NCI-H510A treated with DMSO at 0.1 percent for 48 hours (cell line): ENCODE data around the gene ANXA2R.
"Not testable (repeated sequence)": the region's sequence is repeated elsewhere in the genome, so short reads cannot be mapped to it uniquely, and the experiment has no call there.

Experiments
- DNase-seq: peaks from one replicate; lab custom pipeline; 2025; lab: John Stamatoyannopoulos, UW

Gene ANXA2R

DNA sequence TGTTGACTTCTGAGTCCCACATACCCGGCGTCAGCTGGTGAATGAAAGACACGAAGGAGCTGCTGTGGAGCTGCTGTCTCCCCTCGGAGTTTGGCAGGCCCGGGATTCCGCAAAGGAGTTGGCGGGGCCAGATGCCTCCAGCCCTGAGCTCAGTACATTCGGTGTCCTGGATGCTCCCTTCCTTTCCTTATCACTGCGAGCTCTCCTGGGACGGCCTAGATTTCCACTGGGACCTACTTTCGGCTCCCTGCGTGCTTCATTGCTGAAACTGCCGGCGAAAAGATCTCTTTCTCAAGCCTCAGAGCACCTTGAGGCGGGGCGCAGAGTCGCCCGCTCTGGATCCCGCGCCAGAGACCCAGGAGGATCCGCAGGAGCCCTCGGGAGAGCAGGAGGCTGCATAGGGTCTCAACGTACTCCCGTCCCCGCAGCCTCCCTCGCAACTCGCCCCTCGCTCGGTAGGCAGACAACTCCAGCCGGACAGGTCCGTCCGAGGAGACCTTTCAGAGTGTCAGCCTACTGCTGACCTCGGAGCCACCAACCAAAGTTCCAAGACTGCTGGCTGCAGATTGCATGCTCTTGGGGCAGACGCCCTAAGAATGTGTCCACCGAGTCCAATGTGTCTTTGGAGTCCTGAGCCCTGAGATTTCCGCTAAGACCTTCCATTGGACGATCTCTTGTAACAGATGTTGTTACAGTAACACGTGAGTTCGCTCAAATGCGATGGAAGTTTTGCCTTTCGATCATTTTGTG is 6.1 kb downstream of the ANXA2R start:
- DNase-seq: no peak

DNA sequence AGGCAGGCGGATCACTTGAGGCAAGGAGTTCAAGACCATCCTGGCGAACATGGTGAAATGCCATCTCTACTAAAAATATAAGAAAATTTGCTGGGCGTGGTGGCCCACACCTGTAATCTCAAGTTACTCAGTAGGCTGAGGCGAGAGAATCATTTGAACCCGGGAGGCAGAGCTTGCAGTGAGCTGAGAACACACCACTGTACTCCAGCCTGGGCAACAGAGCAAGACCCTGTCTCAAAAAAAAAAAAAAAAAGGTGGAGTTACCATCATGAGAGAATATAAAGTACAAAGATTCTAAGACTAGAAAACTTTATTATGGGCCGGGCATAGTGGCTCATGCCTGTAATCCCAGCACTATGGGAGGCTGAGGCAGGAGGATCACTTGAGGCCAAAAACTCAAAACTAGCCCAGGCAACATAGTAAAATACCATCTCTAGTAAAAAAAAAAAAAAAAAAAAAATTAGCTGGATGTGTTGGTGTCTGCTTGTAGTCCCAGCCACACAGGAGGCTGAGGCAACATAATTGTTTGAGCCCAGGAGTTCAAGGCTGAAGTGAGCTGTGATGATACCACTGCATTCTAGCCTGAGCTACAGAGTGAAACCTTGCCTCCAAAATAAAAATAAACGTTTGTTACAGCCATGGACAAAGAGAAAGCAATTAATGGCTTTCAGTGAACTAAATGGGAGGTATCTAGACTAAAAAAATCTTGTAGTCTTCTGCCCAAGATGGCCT is 12.9 kb downstream of the ANXA2R start:
- DNase-seq: no peak

DNA sequence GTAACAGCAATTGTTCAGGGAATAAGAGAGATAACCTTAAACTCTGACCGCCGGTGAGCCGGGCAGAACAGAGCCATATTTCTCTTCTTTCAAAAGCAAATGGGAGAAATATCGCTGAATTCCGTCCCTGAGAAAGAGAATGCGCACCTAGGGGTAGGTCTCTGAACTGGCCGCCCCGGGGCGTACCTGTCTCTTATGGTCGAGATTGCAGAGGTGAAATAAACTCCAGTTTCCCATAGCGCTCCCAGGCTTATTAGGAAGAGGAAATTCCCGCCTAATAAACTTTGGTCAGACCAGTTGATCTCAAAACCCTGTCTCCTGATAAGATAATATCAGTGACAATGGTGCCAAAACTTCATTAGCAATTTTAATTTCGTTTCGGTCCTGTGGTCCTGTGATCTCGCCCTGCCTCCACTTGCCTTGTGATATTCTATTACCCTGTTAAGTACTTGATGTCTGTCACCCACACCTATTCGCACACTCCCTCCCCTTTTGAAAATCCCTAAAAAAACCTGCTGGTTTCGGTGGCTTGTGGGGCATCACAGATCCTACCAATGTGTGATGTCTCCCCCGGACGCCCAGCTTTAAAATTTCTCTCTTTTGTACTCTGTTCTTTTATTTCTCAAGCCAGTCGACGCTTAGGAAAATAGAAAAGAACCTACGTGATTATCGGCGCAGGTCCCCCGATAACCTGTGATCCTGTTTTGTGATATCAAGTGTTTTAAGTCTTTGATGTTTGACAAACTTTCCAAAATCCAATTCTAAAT is 14.8 kb downstream of the ANXA2R start:
- not testable (repeated sequence) for DNase-seq

DNA sequence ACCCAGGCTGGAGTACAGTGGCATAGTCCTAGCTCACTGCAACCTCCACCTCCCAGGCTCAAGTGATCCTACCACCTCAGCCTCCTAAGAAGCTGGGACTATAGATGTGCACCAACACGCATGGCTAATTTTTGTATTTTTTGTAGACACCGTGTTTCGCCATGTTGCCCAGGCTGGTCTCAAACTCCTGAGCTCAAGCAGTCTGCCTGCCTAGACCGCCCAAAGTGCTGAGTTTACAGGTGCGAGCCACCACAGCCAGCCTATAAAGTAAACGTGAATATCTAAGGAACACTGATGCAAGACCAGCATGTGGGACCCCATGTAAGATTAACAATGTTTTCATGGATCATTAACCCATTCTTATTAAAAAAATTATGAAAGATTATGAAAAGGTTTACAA is 15.9 kb downstream of the ANXA2R start:
- DNase-seq: no peak

DNA sequence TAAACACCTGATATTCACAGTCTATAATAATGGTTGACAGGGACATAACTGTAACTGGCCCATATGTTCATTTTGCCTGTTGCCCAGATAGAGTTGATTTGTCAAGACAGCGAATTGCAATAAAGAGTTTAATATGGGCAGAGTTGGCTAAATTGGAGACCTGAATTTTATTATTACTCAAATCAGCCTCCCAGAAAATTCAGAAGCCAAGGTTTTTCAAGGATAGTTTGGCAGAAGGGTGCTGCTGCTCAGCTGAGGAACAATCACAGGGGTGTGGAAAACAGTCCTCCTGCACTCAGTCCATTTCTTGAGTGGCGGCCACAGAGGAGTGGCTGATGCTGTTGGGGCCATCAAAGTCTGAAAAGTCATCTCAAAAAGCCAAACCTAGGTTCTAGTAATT is 19.0 kb downstream of the ANXA2R start:
- no peak for DNase-seq

DNA sequence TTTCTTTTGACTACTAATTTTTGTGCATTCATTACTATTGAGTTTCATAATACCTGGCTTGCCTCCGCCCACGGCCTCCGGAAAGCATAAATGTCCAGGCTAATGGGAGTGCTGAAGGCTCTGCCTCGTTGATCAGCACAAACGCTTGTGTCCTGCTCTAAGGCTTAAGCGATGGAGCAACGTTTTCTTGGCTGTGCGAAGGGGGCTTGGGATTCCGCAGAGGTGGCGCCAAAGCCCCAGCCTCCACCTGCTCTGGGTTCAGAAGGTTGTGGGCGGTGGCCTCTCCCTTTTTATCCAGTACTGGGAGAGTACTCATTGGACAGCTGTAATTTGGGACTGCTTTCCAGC is 19.7 kb downstream of the ANXA2R start:
- DNase-seq: no peak

DNA sequence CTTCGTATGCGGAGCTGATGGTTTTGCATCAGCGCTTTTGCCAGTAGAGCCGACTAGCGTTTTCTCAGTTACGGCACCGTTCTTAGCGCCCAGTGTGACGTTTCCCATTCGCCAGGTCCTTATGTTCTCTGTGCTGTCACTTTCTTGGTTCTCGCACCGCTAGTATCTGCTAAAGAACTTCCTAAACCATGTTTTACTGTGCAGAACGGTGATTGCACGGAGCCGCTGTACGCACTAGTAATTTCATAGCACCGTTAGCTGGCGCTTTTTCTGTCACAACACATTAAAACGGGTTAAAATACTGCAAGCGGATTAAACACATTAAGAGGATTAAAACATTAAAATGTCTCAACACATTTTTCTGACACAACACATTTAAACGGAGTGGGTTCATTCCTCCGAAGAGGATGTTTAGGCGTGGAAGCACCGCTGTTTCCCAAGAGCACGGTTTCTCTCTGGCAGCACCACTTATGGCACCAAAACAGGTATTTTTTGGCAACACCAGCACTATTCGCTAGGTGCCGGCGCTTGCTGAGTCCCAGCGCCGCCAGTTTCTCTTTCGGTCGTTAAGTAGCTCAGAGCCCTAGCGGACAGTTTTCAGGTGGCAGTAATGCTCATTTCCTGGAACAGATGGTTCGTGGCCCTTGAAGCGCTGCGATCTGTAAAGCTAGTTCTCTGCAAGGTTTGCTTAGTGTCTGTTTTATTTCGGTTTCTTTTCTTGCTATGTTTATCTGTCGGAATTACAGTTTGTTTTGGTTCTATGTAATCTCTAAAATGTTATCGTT is 20.3 kb downstream of the ANXA2R start:
- peak; percentile 92 for DNase-seq

DNA sequence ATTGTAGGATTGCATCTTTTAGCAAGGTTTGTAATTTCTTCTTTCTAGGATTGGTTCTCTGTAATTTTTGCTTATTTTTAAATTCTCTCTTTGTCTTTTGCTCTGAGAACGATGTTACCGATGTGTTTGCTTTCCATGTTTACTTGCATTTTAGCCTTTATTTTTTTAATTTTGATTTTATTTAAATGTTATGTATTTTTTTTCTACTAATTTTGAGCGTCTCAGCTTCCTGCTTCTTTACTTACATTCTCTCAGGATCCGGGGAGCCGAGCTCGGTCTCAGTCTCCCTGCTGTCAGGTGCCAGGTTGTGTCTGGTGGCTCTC is 20.9 kb downstream of the ANXA2R start:
- DNase-seq: no peak

DNA sequence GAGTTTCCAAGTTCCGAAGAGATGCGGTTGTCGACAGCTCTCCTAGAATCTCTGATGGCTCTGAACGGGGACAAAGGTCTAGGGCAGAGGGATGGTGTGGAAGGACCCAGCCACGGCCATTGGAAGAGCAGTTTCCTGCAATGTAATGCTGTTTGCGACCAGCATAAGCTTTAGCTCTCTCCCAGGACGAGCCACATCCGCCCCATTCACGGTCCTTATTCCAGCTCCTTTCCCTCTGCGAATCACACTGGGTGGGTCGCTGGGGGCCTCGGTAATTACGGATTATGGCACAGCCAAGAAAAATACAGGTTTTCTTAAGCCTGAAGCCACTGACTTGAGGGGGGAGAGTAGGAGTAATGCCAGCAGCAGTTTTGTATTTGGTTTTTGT is 22.7 kb downstream of the ANXA2R start:
- no peak for DNase-seq

DNA sequence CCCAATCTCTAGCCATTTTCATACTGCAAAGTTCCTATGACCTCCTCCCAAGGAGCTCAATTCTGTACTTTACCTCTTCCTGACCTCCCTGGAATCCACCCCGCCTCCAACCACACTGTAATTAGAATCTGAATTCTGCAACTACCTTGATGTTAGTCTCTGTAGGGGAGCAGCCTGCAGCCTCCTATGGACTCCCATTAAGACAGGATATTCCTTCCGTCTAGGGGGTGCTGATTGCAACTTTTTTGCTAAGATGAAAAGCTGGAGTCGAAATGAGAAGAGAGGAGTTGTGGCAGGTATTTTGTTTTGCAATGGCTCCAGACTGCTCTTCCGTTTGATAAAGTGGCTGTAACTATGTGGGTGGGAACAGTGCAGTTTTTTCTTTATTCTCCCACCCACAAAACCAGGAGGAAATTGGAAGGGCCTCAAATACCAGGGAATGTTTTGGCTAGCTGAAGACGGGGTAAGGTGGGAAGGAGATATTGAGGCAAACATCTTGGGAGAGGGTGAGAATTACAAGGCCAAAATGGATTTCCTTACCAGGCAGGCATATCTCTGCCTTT is 23.8 kb downstream of the ANXA2R start:
- DNase-seq: no peak

DNA sequence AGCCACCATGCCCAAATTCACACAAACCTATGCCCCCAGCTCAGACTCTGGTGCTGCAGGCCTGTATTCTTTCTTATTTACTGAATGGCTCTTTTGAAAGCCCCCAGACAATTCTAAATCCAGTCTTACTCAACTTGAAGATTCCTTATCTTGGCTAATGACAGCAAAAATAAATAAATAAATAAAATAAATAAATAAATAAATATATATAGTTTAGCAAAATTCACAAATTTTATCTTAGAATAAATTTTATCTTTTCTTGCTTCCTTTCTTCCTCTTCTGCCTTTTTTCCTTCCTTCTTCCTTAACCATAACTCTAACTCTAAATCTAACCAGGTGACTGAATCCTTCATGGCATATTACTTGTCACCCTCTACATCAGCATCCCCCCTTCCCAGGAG is 25.6 kb downstream of the ANXA2R start:
- DNase-seq: no peak

DNA sequence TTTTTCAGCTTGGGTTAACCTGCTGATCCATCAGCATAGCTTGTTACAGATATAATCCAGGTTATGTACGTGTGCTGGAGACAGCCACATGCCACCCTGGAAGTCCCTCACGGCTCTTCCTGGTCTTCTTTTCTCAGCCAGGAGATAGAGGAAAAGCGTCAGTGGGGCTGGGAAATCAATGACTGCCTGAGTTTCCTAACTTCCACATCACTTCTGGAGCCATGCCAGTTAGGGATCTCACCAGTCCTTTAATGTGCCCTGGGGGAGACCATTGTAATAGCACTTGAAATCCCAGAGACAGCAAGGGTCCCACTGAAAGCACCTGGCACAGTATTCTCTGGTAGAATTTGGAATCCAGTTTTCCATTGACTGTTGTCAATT is 29.2 kb downstream of the ANXA2R start:
- no peak for DNase-seq

DNA sequence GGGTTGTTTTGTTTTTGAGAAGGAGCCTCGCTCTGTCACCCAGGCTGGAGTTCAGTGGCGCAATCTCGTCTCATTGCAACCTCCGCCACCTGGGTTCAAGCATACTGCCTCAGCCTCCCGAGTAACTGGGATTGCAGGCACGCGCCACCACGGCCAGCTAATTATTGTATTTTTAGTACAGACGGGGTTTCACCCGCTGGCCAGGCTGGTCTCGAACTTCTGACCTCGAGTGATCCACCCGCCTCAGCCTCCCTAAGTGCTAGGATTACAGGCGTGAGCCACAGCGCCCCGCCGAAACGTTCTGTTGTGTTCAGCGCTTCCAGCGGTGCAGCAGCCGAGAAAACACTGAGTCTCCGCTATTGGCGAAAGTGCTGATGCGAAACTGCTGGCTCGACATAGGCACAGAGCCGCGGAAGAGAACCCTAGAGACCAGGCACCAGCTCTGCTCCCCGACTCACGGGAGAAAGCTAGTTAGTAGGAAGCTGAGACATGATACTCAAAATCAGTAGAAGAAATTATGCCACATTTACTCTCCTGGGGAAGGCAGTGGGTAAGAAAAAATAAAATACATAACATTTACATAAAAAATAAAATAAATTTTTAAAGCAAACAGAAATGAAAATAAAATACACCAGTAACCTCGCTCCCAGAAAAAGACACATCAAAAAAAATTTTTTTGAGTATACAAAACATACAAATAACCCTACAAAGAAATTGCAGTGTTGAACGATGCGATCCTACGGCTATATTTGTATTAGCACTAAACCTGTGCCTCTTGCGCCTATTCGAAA is 31.6 kb downstream of the ANXA2R start:
- peak; percentile 74 for DNase-seq

DNA sequence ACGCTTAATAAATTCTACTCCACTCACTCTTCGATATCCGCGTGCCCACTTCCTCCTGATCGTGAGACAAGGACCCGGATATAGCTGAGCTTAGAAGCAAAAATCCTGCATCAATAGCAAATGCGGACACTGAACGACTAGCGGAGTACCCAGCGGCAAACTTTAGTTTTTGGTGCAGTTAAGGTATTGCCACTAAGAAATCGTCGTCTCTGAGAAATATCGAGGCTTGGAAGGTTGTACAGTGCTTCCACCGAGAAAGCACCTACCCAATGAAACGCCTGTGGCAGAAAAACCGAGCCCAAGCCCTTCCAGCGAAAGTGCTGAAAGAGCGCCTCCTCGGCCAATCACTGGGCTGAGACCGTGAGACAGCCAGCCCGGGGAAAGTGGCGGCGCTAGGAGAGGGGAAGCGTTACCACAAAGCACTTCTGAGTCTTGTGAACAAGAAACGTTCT is 32.2 kb downstream of the ANXA2R start:
- DNase-seq: peak; percentile 88

DNA sequence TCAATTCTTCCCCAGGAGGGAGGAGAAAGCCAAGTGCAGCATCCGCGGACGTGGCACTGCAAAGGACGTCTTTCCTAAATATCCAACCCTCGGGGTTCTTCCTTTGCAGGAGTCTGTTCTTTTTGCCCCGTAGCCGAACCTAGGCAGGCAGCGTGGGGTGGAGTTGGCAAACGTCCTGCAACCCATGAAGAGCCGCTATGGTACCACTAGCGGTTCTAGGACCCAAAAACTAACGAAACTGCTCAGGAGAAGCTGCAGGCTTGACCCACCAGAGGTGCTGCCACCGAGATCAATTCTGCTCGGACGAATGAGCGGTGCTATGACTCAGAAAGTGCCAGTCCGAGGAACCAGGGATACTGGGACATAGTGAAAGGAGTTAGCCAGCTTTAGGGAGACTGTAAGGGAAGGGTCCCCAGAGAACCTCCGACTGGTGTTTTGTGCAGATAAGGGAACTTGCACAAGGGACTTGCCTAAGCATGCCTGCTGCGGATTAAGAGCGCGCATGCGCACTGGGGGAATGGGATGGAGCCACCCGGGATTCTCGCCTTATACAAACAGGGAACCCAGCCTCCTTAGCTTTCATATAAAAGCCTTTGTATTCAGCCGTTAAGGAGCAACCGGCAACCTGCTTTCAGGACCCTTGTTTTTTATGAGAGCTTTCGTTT is 32.7 kb downstream of the ANXA2R start:
- peak; percentile 88 for DNase-seq

DNA sequence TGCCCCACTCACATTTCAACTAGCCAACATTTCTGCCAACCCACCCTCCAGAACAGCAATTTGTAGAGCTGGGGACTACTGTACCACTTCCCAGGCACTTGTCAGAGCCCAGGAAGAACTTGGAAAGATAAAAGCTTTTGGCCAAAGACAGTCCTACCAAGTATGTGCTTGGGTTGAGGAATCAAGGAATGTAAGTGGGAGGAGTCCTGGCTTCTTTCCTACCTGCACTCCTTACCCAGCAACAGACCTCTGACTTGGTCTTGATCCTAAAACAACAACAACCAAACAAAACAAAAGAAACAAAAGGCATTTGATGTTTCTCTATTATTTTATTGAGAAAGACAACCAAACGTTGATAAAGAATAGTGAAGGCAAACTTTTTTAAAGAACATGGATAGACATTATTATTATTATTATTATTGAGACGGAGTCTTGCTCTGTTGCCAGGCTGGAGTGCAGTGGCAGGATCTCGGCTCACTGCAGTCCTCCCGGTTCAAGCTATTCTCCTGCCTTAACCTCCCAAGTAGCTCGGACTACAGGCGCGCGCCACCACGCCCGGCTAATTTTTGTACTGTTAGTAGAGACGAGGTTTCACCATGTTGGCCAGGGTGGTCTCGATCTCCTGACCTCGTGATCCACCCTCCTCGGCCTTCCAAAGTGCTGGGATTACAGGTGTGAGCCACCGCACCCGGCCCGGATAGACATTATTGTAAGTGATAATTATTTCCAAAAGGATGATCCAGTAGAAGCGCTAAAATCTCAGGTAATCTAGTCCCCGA is 33.5 kb downstream of the ANXA2R start:
- no peak for DNase-seq

DNA sequence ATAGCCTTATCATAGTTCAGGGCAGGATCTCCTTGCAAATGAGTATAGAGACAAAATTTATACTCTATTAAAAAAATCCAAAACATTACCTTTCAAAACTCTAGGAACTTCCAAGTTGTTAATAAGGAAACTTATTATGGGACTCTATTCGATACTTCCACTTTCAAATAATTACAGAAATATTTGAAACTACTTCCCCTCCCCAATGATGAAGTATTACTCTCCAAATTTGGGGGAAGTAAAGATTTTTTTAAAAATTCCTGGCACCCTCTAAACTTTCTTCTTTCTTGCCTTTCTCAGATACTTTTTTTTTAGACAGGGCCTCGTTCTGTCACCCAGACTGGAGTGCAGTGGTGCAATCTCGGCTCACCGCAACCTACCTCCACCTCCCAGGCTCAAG is 35.1 kb downstream of the ANXA2R start:
- no peak for DNase-seq

DNA sequence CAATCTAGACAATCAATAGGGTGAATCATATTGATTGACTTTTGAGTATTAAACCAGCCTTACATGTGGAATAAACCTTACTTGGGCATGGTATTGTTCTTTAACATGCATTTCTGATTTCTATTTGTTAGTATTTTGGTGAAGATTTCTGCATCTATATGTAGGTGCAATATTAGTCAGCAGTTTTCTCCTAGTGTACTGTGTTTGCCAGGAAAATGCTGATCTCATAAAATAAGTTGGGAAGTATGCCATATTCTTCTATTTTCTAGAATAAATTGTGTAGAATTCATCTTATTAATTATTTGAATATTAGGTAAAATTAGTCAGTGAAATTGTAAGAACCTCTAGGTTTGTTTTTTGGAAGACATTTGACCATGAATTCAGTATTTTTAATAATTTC is 38.4 kb downstream of the ANXA2R start:
- DNase-seq: no peak

DNA sequence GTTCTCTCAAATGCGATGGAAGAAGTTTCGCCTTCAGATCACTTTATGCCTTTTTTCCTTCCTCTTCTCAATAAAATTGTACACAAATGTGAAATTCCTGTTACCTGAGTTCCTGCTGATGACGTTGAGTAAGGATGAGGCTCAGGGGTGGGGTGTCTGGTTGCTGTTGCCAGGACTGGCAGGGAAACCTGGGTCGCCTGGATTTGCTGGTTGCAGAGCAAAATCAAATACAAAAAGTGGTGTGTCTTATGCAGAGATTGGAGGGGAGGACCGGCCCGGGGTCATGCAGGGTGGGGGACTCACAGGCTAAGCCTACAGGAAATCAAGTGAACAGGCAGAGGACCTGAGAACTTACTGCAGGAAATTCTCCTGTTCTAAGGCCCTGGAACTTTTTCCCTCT is 39.2 kb downstream of the ANXA2R start:
- no peak for DNase-seq
